Fibroblast of lung (primary cell): Measurements from ENCODE around the gene CFHR1. TPM values are rescaled to one million over a fixed set of nuclear protein-coding genes. Genes with fewer than 3 reads are reported as not detected.
A peak's percentile ranks its signal among the peaks of the same experiment; 100 is the strongest.

Experiments
- DNase-seq, 2 donors: peaks; one replicate each; pipeline versions ENCODE4 v3.0.0 to v3.0.0-alpha.2; 2010; ENCODE audit warnings: low read depth in 2 of 2
- H2AFZ ChIP-seq: 2 replicates; pipeline ENCODE4 v1.5.1; 2012; ENCODE audit warnings: low read length, control low read depth, inconsistent platforms
- H3K27ac ChIP-seq: 2 replicates; pipeline ENCODE4 v1.5.1; 2011; ENCODE audit warnings: low read length, control low read depth; ENCODE audit not compliant: insufficient read depth
- H3K27me3 ChIP-seq: 2 replicates; pipeline ENCODE4 v1.5.1; 2011; ENCODE audit warnings: mild to moderate bottlenecking, low read length; ENCODE audit not compliant: control insufficient read depth, insufficient read depth
- H3K36me3 ChIP-seq: 2 replicates; pipeline ENCODE4 v1.5.1; 2011; ENCODE audit warnings: low read length; ENCODE audit not compliant: control insufficient read depth, insufficient read depth
- H3K4me1 ChIP-seq: 2 replicates; pipeline ENCODE4 v1.5.1; 2011; ENCODE audit warnings: low read length; ENCODE audit not compliant: control insufficient read depth, insufficient read depth; ENCODE audit errors: extremely low read depth
- H3K4me2 ChIP-seq: 2 replicates; pipeline ENCODE4 v1.5.1; 2011; ENCODE audit warnings: low read length, control low read depth; ENCODE audit not compliant: insufficient read depth; ENCODE audit errors: extremely low read depth
- H3K4me3 ChIP-seq, 4 experiments: fragments of 200-600 bp in 1 of 4; sonication (generic) in 1 of 4; replicated peaks in 1 of 4; 2 replicates each; pipeline ENCODE4 v1.5.1; 2011 to 2016; ENCODE audit warnings: low read length in 4 of 4, low read depth in 3 of 4, mild to moderate bottlenecking in 3 of 4, control low read depth in 2 of 4, inconsistent platforms in 1 of 4, mixed read lengths in 1 of 4; ENCODE audit not compliant: insufficient read depth in 1 of 4; ENCODE audit errors: control extremely low read depth in 1 of 4
- H3K79me2 ChIP-seq: 2 replicates; pipeline ENCODE4 v1.5.1; 2012; ENCODE audit warnings: mild to moderate bottlenecking, low read length, inconsistent platforms; ENCODE audit not compliant: control insufficient read depth, insufficient read depth
- H3K9ac ChIP-seq: 2 replicates; pipeline ENCODE4 v1.5.1; 2011; ENCODE audit warnings: mild to moderate bottlenecking, low read length, control low read depth; ENCODE audit not compliant: insufficient read depth
- H3K9me3 ChIP-seq: 2 replicates; pipeline ENCODE4 v1.5.1; 2012; ENCODE audit warnings: low read depth, low read length; ENCODE audit not compliant: control insufficient read depth, insufficient read depth
- H4K20me1 ChIP-seq: 2 replicates; pipeline ENCODE4 v1.5.1; 2011; ENCODE audit warnings: low read length; ENCODE audit not compliant: control insufficient read depth, insufficient read depth; ENCODE audit errors: extremely low read depth
- EZH2 ChIP-seq: IDR thresholded peaks from 2 replicates; pipeline ENCODE4 v1.5.1; 2012; ENCODE audit warnings: low read length, control low read depth, mild to moderate bottlenecking; ENCODE audit errors: missing control alignments
- polyA plus RNA-seq, 2 donors: library from polyadenylated mRNA; depleted of rRNA in 1 of 2; stranded (reverse) in 1 of 2; unstranded in 1 of 2; fragments of >200 nt; gene quantifications; 2 replicates each; pipeline ENCODE4 v1.2.1, GENCODE V29; 2011 to 2012; ENCODE audit warnings: missing spikeins in 1 of 2
- total RNA-seq: library from RNA; depleted of rRNA; stranded (reverse); fragments of >200 nt; gene quantifications from 2 replicates; pipeline ENCODE4 v1.2.1, GENCODE V29; 2014
- TF ChIP-seq, protein P1 (sequence below), 2 donors: IDR thresholded peaks in 1 of 2; conservative IDR thresholded peaks in 1 of 2; 1 replicate in 1 of 2; 2 replicates in 1 of 2; pipeline ENCODE4 v1.5.1; 2011 to 2012; ENCODE audit warnings: low read length in 2 of 2, control low read depth in 1 of 2, inconsistent platforms in 1 of 2, low read depth in 1 of 2, mild to moderate bottlenecking in 1 of 2

Gene CFHR1
- total and polyA plus RNA-seq, 2 donors (not counting 1 experiment from before 2014, with no cell fraction given): 0.12 to 0.50 TPM

DNA sequence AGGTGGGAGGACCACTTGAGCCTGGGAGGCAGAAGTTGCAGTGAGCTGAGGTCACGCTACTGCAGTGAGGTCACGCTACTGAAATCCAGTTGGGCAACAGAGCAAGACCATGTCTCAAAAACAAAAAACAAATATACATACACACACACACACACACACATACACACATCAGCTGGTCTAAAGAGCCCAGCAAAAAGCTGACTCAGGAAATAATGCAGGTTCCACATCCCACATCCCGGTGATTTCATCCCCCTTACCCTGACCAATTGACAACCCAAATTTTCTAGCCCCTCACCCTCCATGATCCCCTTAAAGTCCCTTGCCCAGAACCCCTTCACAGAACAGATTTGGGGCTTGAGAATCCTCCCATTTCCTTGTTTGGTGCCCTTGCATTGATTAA lies 56.4 kb downstream of the CFHR1 start:
- no peak overlapping the region for H3K4me3 ChIP-seq
- H3K9ac ChIP-seq: no peak overlapping the region
- no peak for DNase-seq
- no peaks in the 10 kb centered on the region for H3K27me3 ChIP-seq
- no peaks in the 10 kb centered on the region for H4K20me1 ChIP-seq
- H3K4me1 ChIP-seq: no peaks in the 10 kb centered on the region
- TF ChIP-seq EZH2: no peak
- TF ChIP-seq, protein P1, sequence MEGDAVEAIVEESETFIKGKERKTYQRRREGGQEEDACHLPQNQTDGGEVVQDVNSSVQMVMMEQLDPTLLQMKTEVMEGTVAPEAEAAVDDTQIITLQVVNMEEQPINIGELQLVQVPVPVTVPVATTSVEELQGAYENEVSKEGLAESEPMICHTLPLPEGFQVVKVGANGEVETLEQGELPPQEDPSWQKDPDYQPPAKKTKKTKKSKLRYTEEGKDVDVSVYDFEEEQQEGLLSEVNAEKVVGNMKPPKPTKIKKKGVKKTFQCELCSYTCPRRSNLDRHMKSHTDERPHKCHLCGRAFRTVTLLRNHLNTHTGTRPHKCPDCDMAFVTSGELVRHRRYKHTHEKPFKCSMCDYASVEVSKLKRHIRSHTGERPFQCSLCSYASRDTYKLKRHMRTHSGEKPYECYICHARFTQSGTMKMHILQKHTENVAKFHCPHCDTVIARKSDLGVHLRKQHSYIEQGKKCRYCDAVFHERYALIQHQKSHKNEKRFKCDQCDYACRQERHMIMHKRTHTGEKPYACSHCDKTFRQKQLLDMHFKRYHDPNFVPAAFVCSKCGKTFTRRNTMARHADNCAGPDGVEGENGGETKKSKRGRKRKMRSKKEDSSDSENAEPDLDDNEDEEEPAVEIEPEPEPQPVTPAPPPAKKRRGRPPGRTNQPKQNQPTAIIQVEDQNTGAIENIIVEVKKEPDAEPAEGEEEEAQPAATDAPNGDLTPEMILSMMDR (conservative IDR thresholded peaks at IDR 0.05 in 1 of 2, IDR thresholded peaks at IDR 0.05 in 1 of 2; ENCODE audit: low read depth in 1 of 2, low read length in 2 of 2): no peak
- no peak overlapping the region for H3K4me2 ChIP-seq
- H2AFZ ChIP-seq: no peak overlapping the region
- H3K9me3 ChIP-seq: no peaks in the 10 kb centered on the region
- no peaks in the 10 kb centered on the region for H3K79me2 ChIP-seq
- no peak overlapping the region for H3K27ac ChIP-seq
- H3K36me3 ChIP-seq: no peaks in the 10 kb centered on the region

DNA sequence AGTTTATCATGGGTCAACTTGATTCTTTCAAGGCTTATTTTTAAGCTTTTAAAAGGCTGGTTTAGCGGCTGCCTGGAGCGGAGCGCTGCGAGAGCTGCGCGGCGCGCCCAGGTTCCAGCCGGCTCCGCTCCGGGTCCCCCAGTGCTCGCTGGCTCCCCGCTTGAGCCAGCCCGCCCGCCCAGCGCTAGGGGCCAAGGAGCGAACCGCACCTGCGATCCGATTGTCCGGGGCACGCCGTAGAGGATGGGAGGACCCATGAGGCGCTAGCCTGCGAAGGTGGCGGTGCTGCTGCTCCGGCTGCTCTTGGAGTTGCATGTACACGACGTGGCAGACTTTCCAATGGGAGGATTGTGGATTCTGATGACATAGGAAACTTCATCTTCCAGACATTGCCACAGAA lies 58.4 kb downstream of the CFHR1 start:
- Histone ChIP-seq H3K4me2 (peak overlapping the region; percentile 63), H3K9me3 (no peaks in the 10 kb centered on the region), H3K79me2 (no peaks in the 10 kb centered on the region), H3K36me3 (no peaks in the 10 kb centered on the region), H3K4me3 (peak overlapping the region; percentile 33 to 56 (median 42)), H3K27me3 (no peaks in the 10 kb centered on the region), H3K4me1 (no peaks in the 10 kb centered on the region), H4K20me1 (no peaks in the 10 kb centered on the region), H2AFZ (peak overlapping the region; percentile 45), H3K9ac (no peak overlapping the region), H3K27ac (no peak overlapping the region)
- TF ChIP-seq, protein P1 (conservative IDR thresholded peaks at IDR 0.05 in 1 of 2, IDR thresholded peaks at IDR 0.05 in 1 of 2; ENCODE audit: low read depth in 1 of 2, low read length in 2 of 2): no peak
- no peak for TF ChIP-seq EZH2
- peak; percentile 20 to 24 for DNase-seq

Other genes starting within 250 kb of the CFHR1 start
- gene KCNT2, start 211.3 kb upstream of the CFHR1 start, total RNA-seq: 6.4 and 8.1 TPM in 2 replicates
- 0.87 and 0.96 TPM in 2 replicates for gene KCNT2, start 211.3 kb upstream of the CFHR1 start, polyA plus RNA-seq
- gene CFH, start 167.7 kb upstream of the CFHR1 start, total RNA-seq: 146 and 237 TPM in 2 replicates
- gene CFH, start 167.7 kb upstream of the CFHR1 start, polyA plus RNA-seq: 83.0 and 108 TPM in 2 replicates
- 0.17 and 0.26 TPM in 2 replicates for gene CFHR3, start 44.9 kb upstream of the CFHR1 start, total RNA-seq
- gene CFHR3, start 44.9 kb upstream of the CFHR1 start, polyA plus RNA-seq: not detected in 2 replicates
- gene CFHR4, start 68.3 kb downstream of the CFHR1 start, total RNA-seq: not detected in 2 replicates
- 0.06 TPM in 1 of 2 replicates, not detected in the other for gene CFHR4, start 68.3 kb downstream of the CFHR1 start, polyA plus RNA-seq
- gene CFHR2, start 124.0 kb downstream of the CFHR1 start, total RNA-seq: not detected in 2 replicates
- gene CFHR2, start 124.0 kb downstream of the CFHR1 start, polyA plus RNA-seq: not detected in 2 replicates
- not detected in 2 replicates for gene CFHR5, start 157.8 kb downstream of the CFHR1 start, total RNA-seq
- gene CFHR5, start 157.8 kb downstream of the CFHR1 start, polyA plus RNA-seq: not detected in 2 replicates
- not detected in 2 replicates for gene F13B, start 247.5 kb downstream of the CFHR1 start, total RNA-seq
- gene F13B, start 247.5 kb downstream of the CFHR1 start, polyA plus RNA-seq: not detected in 2 replicates